ENCODE results near the gene PLP1.

DNA sequence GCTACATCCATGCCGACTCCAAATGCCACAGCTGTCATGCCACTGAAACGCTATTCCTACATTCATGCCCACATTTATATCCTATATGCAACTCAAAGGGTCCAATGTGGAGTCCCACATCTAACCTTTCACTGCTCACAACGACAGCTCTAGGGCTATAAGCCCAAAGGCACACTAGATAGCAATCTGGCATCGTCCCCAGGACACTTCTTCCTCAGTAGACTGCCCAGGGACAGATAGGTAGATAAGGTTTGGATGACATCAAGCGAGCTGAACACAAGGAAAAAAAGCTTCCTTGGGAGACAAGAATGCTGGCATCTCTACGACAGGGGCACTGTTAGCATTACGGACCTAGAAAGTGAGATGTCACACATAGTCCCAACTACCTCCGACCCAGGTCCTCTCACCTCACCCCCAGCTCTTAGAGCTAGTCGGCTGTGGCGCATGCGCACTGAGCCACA lies 54.7 kb downstream of the PLP1 start:
- TF ChIP-seq, protein P1, sequence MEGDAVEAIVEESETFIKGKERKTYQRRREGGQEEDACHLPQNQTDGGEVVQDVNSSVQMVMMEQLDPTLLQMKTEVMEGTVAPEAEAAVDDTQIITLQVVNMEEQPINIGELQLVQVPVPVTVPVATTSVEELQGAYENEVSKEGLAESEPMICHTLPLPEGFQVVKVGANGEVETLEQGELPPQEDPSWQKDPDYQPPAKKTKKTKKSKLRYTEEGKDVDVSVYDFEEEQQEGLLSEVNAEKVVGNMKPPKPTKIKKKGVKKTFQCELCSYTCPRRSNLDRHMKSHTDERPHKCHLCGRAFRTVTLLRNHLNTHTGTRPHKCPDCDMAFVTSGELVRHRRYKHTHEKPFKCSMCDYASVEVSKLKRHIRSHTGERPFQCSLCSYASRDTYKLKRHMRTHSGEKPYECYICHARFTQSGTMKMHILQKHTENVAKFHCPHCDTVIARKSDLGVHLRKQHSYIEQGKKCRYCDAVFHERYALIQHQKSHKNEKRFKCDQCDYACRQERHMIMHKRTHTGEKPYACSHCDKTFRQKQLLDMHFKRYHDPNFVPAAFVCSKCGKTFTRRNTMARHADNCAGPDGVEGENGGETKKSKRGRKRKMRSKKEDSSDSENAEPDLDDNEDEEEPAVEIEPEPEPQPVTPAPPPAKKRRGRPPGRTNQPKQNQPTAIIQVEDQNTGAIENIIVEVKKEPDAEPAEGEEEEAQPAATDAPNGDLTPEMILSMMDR (IDR thresholded peaks at IDR 0.05) = no peak
- TF ChIP-seq MAZ (IDR thresholded peaks at IDR 0.05; ENCODE audit: borderline replicate concordance, low read depth, low read length) (no peak), TFCP2L1 (CRISPR knock-in tag; IDR thresholded peaks at IDR 0.05) (no peak), EP300 (IDR thresholded peaks at IDR 0.05) (no peak), RFX5 (IDR thresholded peaks at IDR 0.05) (no peak), CBX8 (IDR thresholded peaks at IDR 0.05) (no peak), HEYL (CRISPR knock-in tag; IDR thresholded peaks at IDR 0.05) (no peak), FOSL2 (IDR thresholded peaks at IDR 0.05) (no peak), FOSL2 (CRISPR knock-in tag; IDR thresholded peaks at IDR 0.05) (no peak), HOXA7 (CRISPR knock-in tag; IDR thresholded peaks at IDR 0.05) (no peak), ESRRA (IDR thresholded peaks at IDR 0.05; ENCODE audit: borderline replicate concordance, low read length) (no peak)
- TF ChIP-seq, protein P2, sequence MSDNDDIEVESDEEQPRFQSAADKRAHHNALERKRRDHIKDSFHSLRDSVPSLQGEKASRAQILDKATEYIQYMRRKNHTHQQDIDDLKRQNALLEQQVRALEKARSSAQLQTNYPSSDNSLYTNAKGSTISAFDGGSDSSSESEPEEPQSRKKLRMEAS (IDR thresholded peaks at IDR 0.05) = no peak
- TF ChIP-seq, protein P3, sequence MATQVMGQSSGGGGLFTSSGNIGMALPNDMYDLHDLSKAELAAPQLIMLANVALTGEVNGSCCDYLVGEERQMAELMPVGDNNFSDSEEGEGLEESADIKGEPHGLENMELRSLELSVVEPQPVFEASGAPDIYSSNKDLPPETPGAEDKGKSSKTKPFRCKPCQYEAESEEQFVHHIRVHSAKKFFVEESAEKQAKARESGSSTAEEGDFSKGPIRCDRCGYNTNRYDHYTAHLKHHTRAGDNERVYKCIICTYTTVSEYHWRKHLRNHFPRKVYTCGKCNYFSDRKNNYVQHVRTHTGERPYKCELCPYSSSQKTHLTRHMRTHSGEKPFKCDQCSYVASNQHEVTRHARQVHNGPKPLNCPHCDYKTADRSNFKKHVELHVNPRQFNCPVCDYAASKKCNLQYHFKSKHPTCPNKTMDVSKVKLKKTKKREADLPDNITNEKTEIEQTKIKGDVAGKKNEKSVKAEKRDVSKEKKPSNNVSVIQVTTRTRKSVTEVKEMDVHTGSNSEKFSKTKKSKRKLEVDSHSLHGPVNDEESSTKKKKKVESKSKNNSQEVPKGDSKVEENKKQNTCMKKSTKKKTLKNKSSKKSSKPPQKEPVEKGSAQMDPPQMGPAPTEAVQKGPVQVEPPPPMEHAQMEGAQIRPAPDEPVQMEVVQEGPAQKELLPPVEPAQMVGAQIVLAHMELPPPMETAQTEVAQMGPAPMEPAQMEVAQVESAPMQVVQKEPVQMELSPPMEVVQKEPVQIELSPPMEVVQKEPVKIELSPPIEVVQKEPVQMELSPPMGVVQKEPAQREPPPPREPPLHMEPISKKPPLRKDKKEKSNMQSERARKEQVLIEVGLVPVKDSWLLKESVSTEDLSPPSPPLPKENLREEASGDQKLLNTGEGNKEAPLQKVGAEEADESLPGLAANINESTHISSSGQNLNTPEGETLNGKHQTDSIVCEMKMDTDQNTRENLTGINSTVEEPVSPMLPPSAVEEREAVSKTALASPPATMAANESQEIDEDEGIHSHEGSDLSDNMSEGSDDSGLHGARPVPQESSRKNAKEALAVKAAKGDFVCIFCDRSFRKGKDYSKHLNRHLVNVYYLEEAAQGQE (IDR thresholded peaks at IDR 0.05) = no peak

Measured in A549 (cell line).